Keratinocyte (primary cell): ENCODE results near the gene GPR107. TPM values are rescaled to one million over a fixed set of nuclear protein-coding genes. Genes with fewer than 3 reads are reported as not detected.

Source experiments
- DNase-seq: peaks from one replicate; pipeline ENCODE4 v3.0.0-alpha.2; 2011; ENCODE audit warnings: low read depth, missing footprints, low spot score
- FAIRE-seq: peaks from 2 replicates; lab custom pipeline; 2011; peaks lifted over from hg19 to GRCh38; lab: Jason Lieb, UNC
- H2AFZ ChIP-seq: 2 replicates; pipeline ENCODE4 v1.6.0; 2012; ENCODE audit warnings: low read length, control low read depth, inconsistent platforms; ENCODE audit not compliant: control insufficient read depth
- H3K27ac ChIP-seq: 2 replicates; pipeline ENCODE4 v1.5.1; 2011; ENCODE audit warnings: low read length; ENCODE audit not compliant: control insufficient read depth, insufficient read depth
- H3K27me3 ChIP-seq: 3 replicates; pipeline ENCODE4 v1.6.0; 2011; ENCODE audit warnings: low read length; ENCODE audit not compliant: control insufficient read depth, insufficient read depth; ENCODE audit errors: extremely low read depth
- H3K36me3 ChIP-seq, 2 experiments: 2 replicates in 1 of 2; 3 replicates in 1 of 2; pipeline ENCODE4 v1.5.1; 2011; ENCODE audit warnings: low read length in 2 of 2, mild to moderate bottlenecking in 1 of 2; ENCODE audit not compliant: control insufficient read depth in 2 of 2, insufficient read depth in 2 of 2; ENCODE audit errors: extremely low read depth in 1 of 2
- H3K4me1 ChIP-seq: 3 replicates; pipeline ENCODE4 v1.5.1; 2011; ENCODE audit warnings: low read length; ENCODE audit not compliant: control insufficient read depth, insufficient read depth; ENCODE audit errors: extremely low read depth
- H3K4me2 ChIP-seq: 3 replicates; pipeline ENCODE4 v1.6.0; 2011; ENCODE audit warnings: low read depth, low read length; ENCODE audit not compliant: control insufficient read depth, insufficient read depth; ENCODE audit errors: extremely low read depth
- H3K4me3 ChIP-seq, 3 experiments: fragments of 200-600 bp in 1 of 3; sonication (generic) in 1 of 3; 2 replicates in 2 of 3; 3 replicates in 1 of 3; pipeline ENCODE4 v1.5.1; 2011 to 2016; ENCODE audit warnings: low read length in 3 of 3, mild to moderate bottlenecking in 3 of 3, control low read depth in 2 of 3, inconsistent platforms in 1 of 3, low read depth in 1 of 3, mixed read lengths in 1 of 3, mixed run types in 1 of 3, moderate library complexity in 1 of 3; ENCODE audit not compliant: control insufficient read depth in 2 of 3, insufficient read depth in 2 of 3; ENCODE audit errors: extremely low read depth in 1 of 3
- H3K79me2 ChIP-seq: 2 replicates; pipeline ENCODE4 v1.6.0; 2012; ENCODE audit warnings: low read length; ENCODE audit not compliant: control insufficient read depth, insufficient read depth
- H3K9ac ChIP-seq: 3 replicates; pipeline ENCODE4 v1.6.0; 2011; ENCODE audit warnings: low read length; ENCODE audit not compliant: control insufficient read depth, insufficient read depth; ENCODE audit errors: extremely low read depth
- H3K9me1 ChIP-seq: 3 replicates; pipeline ENCODE4 v1.6.0; 2011; ENCODE audit warnings: low read length; ENCODE audit not compliant: control insufficient read depth, insufficient read depth; ENCODE audit errors: extremely low read depth
- H3K9me3 ChIP-seq: 2 replicates; pipeline ENCODE4 v1.5.1; 2012; ENCODE audit warnings: low read depth, low read length; ENCODE audit not compliant: control insufficient read depth
- H4K20me1 ChIP-seq: 3 replicates; pipeline ENCODE4 v1.6.0; 2011; ENCODE audit warnings: low read length; ENCODE audit not compliant: control insufficient read depth, insufficient read depth; ENCODE audit errors: extremely low read depth
- EZH2 ChIP-seq: IDR thresholded peaks from one replicate; pipeline ENCODE4 v1.6.1; 2012; ENCODE audit warnings: inconsistent platforms, mild to moderate bottlenecking, low read length, moderate library complexity
- dilution Hi-C: fragments of 300-500 bp; cut with MboI; formaldehyde crosslinking; loops from one replicate; pipeline ENCODE4 v1.7.0; 2020; ENCODE audit warnings: low sequenced_read_pairs; ENCODE audit not compliant: extremely low pct_ligation_motif_present
- polyA plus RNA-seq, 5 experiments: library from polyadenylated mRNA; depleted of rRNA in 3 of 5; stranded (reverse) in 3 of 5; stranded (forward) in 1 of 5; unstranded in 1 of 5; fragments of >200 nt; gene quantifications; 1 replicate in 1 of 5; 2 replicates in 3 of 5; 3 replicates in 1 of 5; pipeline versions ENCODE4 v1.2.1 to v1.2.3, GENCODE V29; 2011 to 2012; ENCODE audit warnings: missing spikeins in 2 of 5, low read depth in 1 of 5, low replicate concordance in 1 of 5
- TF ChIP-seq, protein P1 (sequence below), 3 experiments: IDR thresholded peaks in 1 of 3; conservative IDR thresholded peaks in 1 of 3; optimal IDR thresholded peaks in 1 of 3; 2 replicates in 2 of 3; 3 replicates in 1 of 3; pipeline versions ENCODE3 to v1.5.1; 2011; ENCODE audit warnings: low read length in 3 of 3, mild to moderate bottlenecking in 3 of 3, moderate library complexity in 2 of 3, control low read depth in 1 of 3, inconsistent platforms in 1 of 3; ENCODE audit not compliant: insufficient read depth in 2 of 3; ENCODE audit errors: extremely low read depth in 1 of 3

GPR107 gene
- polyA plus RNA-seq, 1 donor (not counting 4 experiments of a cell fraction or from before 2014, with no cell fraction given): 27.3 TPM

DNA sequence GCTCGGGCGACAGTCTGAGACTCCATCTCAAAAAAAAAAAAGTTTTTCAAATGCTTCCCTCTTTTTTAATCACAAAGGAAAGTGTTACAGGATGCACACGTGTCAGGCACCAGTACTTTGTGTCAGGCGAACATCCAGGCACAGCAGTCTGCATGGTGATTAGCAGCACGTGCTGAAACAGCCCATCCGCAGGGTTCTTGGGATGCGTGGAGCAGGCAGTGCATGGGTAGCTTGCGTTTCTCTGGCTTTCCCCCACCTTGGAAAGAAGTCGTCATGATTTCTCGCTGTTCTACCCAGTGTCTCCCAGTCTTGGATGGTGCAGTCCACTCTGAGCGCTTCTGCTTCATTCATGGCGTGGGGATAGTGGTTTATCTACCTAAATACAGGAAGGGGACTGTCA is 35.4 kb downstream of the GPR107 start:
- TF ChIP-seq EZH2: no peak
- TF ChIP-seq, protein P1, sequence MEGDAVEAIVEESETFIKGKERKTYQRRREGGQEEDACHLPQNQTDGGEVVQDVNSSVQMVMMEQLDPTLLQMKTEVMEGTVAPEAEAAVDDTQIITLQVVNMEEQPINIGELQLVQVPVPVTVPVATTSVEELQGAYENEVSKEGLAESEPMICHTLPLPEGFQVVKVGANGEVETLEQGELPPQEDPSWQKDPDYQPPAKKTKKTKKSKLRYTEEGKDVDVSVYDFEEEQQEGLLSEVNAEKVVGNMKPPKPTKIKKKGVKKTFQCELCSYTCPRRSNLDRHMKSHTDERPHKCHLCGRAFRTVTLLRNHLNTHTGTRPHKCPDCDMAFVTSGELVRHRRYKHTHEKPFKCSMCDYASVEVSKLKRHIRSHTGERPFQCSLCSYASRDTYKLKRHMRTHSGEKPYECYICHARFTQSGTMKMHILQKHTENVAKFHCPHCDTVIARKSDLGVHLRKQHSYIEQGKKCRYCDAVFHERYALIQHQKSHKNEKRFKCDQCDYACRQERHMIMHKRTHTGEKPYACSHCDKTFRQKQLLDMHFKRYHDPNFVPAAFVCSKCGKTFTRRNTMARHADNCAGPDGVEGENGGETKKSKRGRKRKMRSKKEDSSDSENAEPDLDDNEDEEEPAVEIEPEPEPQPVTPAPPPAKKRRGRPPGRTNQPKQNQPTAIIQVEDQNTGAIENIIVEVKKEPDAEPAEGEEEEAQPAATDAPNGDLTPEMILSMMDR (optimal IDR thresholded peaks at IDR 0.05 in 1 of 3, IDR thresholded peaks at IDR 0.05 in 1 of 3, conservative IDR thresholded peaks at IDR 0.05 in 1 of 3; ENCODE audit: extremely low read depth in 1 of 3, insufficient read depth in 2 of 3, low read length in 3 of 3): no peak
- Histone ChIP-seq H3K4me2 (no peak overlapping the region), H3K27ac (no peak overlapping the region), H3K27me3 (no peaks in the 10 kb centered on the region), H3K4me1 (no peaks in the 10 kb centered on the region), H3K79me2 (no peaks in the 10 kb centered on the region), H2AFZ (no peak overlapping the region), H3K9ac (no peak overlapping the region), H3K9me1 (no peaks in the 10 kb centered on the region), H4K20me1 (no peaks in the 10 kb centered on the region), H3K36me3 (peaks cover 5 to 25% of the 10 kb centered on the region in 2 experiments), H3K9me3 (no peaks in the 10 kb centered on the region), H3K4me3 (no peak overlapping the region)
- FAIRE-seq (no peak), DNase-seq (no peak)
- dilution Hi-C loops: no loop called here

DNA sequence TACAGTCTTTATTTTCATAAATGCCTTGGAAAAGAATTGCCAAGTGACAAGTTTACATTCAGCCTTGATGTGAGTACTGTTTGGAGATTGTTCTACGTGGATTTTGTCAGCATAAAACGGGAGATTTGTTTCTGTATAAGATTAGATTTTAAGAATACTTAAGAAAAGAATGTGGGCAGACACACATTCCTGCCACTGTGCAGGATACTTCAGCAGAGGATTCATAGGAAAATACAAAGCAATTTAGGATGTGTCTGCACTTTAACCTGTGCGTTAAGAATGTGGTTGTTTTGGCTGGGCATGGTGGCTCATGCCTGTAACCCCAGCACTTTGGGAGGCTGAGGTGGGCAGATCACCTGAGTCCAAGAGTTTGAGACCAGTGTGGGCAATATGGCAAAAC is 37.2 kb downstream of the GPR107 start:
- no peaks in the 10 kb centered on the region for H3K27me3 ChIP-seq
- H4K20me1 ChIP-seq: no peaks in the 10 kb centered on the region
- no peak overlapping the region for H3K4me3 ChIP-seq
- H3K27ac ChIP-seq: no peak overlapping the region
- no peak overlapping the region for H2AFZ ChIP-seq
- TF ChIP-seq, protein P1 (optimal IDR thresholded peaks at IDR 0.05 in 1 of 3, IDR thresholded peaks at IDR 0.05 in 1 of 3, conservative IDR thresholded peaks at IDR 0.05 in 1 of 3; ENCODE audit: extremely low read depth in 1 of 3, insufficient read depth in 2 of 3, low read length in 3 of 3): no peak
- no peak for TF ChIP-seq EZH2
- no peaks in the 10 kb centered on the region for H3K9me3 ChIP-seq
- no peaks in the 10 kb centered on the region for H3K79me2 ChIP-seq
- FAIRE-seq (no peak), DNase-seq (no peak)
- dilution Hi-C loops: no loop called here
- no peak overlapping the region for H3K9ac ChIP-seq
- no peak overlapping the region for H3K4me2 ChIP-seq
- H3K9me1 ChIP-seq: no peaks in the 10 kb centered on the region
- no peaks in the 10 kb centered on the region for H3K4me1 ChIP-seq
- peaks cover 6 to 25% of the 10 kb centered on the region in 2 experiments for H3K36me3 ChIP-seq
